Measurements from ENCODE around the gene YAE1. TPM values are rescaled to one million over a fixed set of nuclear protein-coding genes. Genes with fewer than 3 reads are reported as not detected.

YAE1 gene
- total and polyA plus RNA-seq, 2 of the 8 experiments (the other 6 are each of a cell fraction or from before 2014, with no cell fraction given), result 24.1 to 38.0 TPM

DNA sequence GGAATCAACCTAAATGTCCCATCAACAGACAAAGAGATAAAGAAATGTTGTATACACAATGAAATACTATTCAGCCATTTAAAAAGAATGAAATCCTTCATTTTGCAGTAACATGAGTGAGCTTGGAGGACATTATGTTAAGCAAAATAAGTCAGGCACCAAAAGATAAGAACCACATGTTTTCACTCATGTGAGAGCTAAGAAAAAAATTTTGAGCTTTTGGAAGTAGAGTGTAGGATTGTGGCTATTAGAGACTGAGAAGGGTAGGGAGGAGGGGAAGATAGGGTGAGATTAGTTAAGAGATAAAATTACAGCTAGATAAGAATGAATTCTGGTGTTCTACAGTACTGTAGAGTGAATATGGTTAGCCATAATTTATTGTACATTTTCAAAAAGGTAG, 8.3 kb upstream of the YAE1 start:
- no peak overlapping the region for H2AK5ac ChIP-seq (ENCODE audit: low read depth, low read length)
- no peak overlapping the region for H2BK12ac ChIP-seq (ENCODE audit: low read depth, low read length)
- no peak overlapping the region for H3K23ac ChIP-seq (ENCODE audit: insufficient read length)
- no peak overlapping the region for H4K8ac ChIP-seq (ENCODE audit: extremely low read depth, insufficient read depth, low read length)
- ChIA-PET CTCF (ENCODE audit: partially characterized antibody) (interaction anchor here (0.7 to 1.1 kb wide), 3 partner anchors 15 to 201 kb away, joined by 3 read pairs; no protein-coding TSS in a partner anchor), POLR2A (ENCODE audit: partially characterized antibody) (interaction anchor here (0.5 kb wide), 1 partner anchor 129 kb away, joined by 3 read pairs; no protein-coding TSS in a partner anchor)
- H3K14ac ChIP-seq (ENCODE audit: insufficient read length), result no peak overlapping the region
- no peak overlapping the region for H3K4ac ChIP-seq (replicated peaks; ENCODE audit: insufficient read length, low read depth, low read length)
- no peak overlapping the region for H2BK5ac ChIP-seq (ENCODE audit: low read depth, low read length)
- H2BK120ac ChIP-seq (replicated peaks; ENCODE audit: low read depth, low read length), result no peak overlapping the region
- H2AFZ ChIP-seq (ENCODE audit: low read length), result no peak overlapping the region
- no peak overlapping the region for H3K9ac ChIP-seq (replicated peaks in 1 of 4; ENCODE audit: extremely low read depth in 1 of 4, low read depth in 3 of 4, low read length in 3 of 4)
- no peak overlapping the region for H2BK20ac ChIP-seq (ENCODE audit: low read length)
- H3K27ac ChIP-seq (ENCODE audit: low read depth, low read length), result no peak overlapping the region
- H4K20me1 ChIP-seq (replicated peaks in 1 of 2; ENCODE audit: control insufficient read depth in 1 of 2, insufficient read depth in 2 of 2, low read length in 2 of 2), result no peaks in the 10 kb centered on the region
- H3K4me2 ChIP-seq (ENCODE audit: insufficient read depth in 1 of 2, low read depth in 2 of 2, low read length in 2 of 2), result no peak overlapping the region
- FAIRE-seq (no peak), DNase-seq (ENCODE audit: low read depth in 1 of 2, low spot score in 2 of 2) (no peak)
- H3K4me1 ChIP-seq (replicated peaks in 1 of 4; ENCODE audit: control insufficient read depth in 3 of 4, insufficient read depth in 4 of 4, low read length in 3 of 4), result peaks cover 0 to 5% (median 2%) of the 10 kb centered on the region in 4 experiments; a peak in 3 of 7 replicates
- H3K18ac ChIP-seq (ENCODE audit: extremely low read depth, low read length), result no peak overlapping the region
- no peak overlapping the region for H2BK15ac ChIP-seq (ENCODE audit: low read length)
- H3K56ac ChIP-seq (replicated peaks; ENCODE audit: insufficient read length, low read depth, low read length), result no peak overlapping the region
- no peak overlapping the region for H4K91ac ChIP-seq (replicated peaks; ENCODE audit: insufficient read length, low read length)
- H3K79me1 ChIP-seq (ENCODE audit: low read depth, low read length), result no peaks in the 10 kb centered on the region
- H4K5ac ChIP-seq (ENCODE audit: insufficient read length, low read depth, low read length), result no peak overlapping the region
- H3K79me2 ChIP-seq (ENCODE audit: control insufficient read depth in 1 of 2, insufficient read depth in 2 of 2, low read length in 2 of 2), result no peaks in the 10 kb centered on the region
- no peaks in the 10 kb centered on the region for H3K9me3 ChIP-seq (ENCODE audit: insufficient read depth in 2 of 2, low read depth in 1 of 2, low read length in 1 of 2)
- no peaks in the 10 kb centered on the region for H3K36me3 ChIP-seq (ENCODE audit: control insufficient read depth in 2 of 4, insufficient read depth in 4 of 4, low read length in 3 of 4)
- no peaks in the 10 kb centered on the region for H3K27me3 ChIP-seq (replicated peaks in 1 of 4; ENCODE audit: control insufficient read depth in 3 of 4, extremely low read depth in 1 of 4, insufficient read depth in 3 of 4, low read length in 3 of 4)
- no peak overlapping the region for H3K4me3 ChIP-seq (ENCODE audit: extremely low read depth in 1 of 4, insufficient read depth in 2 of 4, low read depth in 3 of 4, low read length in 4 of 4)
- no peaks in the 10 kb centered on the region; the same call in 1 of the 2 replicates for H3K23me2 ChIP-seq (ENCODE audit: low read depth, low read length)
- TF ChIP-seq YY1 (IDR thresholded peaks at IDR 0.05; ENCODE audit: low read depth, low read length), result no peak
- no peak for TF ChIP-seq HDAC2 (IDR thresholded peaks at IDR 0.05; ENCODE audit: borderline replicate concordance in 1 of 2, low read depth in 2 of 2, low read length in 2 of 2)
- no peak for TF ChIP-seq CHD1 (IDR thresholded peaks at IDR 0.05; ENCODE audit: low read depth, low read length)
- no peak for TF ChIP-seq SAP30 (IDR thresholded peaks at IDR 0.05; ENCODE audit: insufficient read depth, insufficient replicate concordance, low read length)
- TF ChIP-seq FOSL1 (IDR thresholded peaks at IDR 0.05; ENCODE audit: insufficient read depth, low read depth, low read length), result no peak
- TF ChIP-seq, protein P1, sequence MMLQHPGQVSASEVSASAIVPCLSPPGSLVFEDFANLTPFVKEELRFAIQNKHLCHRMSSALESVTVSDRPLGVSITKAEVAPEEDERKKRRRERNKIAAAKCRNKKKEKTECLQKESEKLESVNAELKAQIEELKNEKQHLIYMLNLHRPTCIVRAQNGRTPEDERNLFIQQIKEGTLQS (IDR thresholded peaks at IDR 0.05; ENCODE audit: insufficient read depth, low read depth, low read length), result no peak
- TF ChIP-seq, protein P2, sequence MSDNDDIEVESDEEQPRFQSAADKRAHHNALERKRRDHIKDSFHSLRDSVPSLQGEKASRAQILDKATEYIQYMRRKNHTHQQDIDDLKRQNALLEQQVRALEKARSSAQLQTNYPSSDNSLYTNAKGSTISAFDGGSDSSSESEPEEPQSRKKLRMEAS (IDR thresholded peaks at IDR 0.05), result no peak
- no peak for TF ChIP-seq TAF7 (optimal IDR thresholded peaks at IDR 0.05; ENCODE audit: borderline replicate concordance, low read depth, low read length)
- no peak for TF ChIP-seq RNF2 (IDR thresholded peaks at IDR 0.05; ENCODE audit: borderline replicate concordance, low read depth, low read length, missing control alignments, poor library complexity, severe bottlenecking)
- TF ChIP-seq RFX5 (IDR thresholded peaks at IDR 0.05; ENCODE audit: borderline replicate concordance, low read depth, low read length), result no peak
- no peak for TF ChIP-seq POLR2AphosphoS5 (IDR thresholded peaks at IDR 0.05; ENCODE audit: low read depth, low read length)
- TF ChIP-seq, protein P3, sequence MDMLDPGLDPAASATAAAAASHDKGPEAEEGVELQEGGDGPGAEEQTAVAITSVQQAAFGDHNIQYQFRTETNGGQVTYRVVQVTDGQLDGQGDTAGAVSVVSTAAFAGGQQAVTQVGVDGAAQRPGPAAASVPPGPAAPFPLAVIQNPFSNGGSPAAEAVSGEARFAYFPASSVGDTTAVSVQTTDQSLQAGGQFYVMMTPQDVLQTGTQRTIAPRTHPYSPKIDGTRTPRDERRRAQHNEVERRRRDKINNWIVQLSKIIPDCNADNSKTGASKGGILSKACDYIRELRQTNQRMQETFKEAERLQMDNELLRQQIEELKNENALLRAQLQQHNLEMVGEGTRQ (IDR thresholded peaks at IDR 0.05; ENCODE audit: low read length), result no peak
